H1 (cell line): Measurements from ENCODE around the gene TTPAL.

Experiments
- BRCA1 ChIP-seq: IDR thresholded peaks from 2 replicates; pipeline ENCODE4 v1.6.1; 2012; ENCODE audit warnings: low read depth, low read length, improper control_type of control experiment
- CHD1 ChIP-seq: IDR thresholded peaks from 2 replicates; pipeline ENCODE4 v1.6.1; 2012; ENCODE audit warnings: low read depth, low read length, improper control_type of control experiment
- CTCF ChIP-seq, 3 experiments: IDR thresholded peaks; 1 replicate in 2 of 3; 2 replicates in 1 of 3; pipeline versions ENCODE4 v1.5.1 to v1.6.1; 2011; ENCODE audit warnings: low read length in 3 of 3, mild to moderate bottlenecking in 3 of 3, inconsistent platforms in 2 of 3, low read depth in 1 of 3, moderate library complexity in 1 of 3; ENCODE audit not compliant: insufficient read depth in 1 of 3; ENCODE audit errors: control extremely low read depth in 1 of 3
- E2F6 ChIP-seq: IDR thresholded peaks from 2 replicates; pipeline ENCODE4 v1.6.1; 2012; ENCODE audit warnings: inconsistent platforms
- EGR1 ChIP-seq: IDR thresholded peaks from 2 replicates; pipeline ENCODE4 v1.6.1; 2011; ENCODE audit warnings: low read depth, low read length, borderline replicate concordance
- EZH2 ChIP-seq: fragments of 200-600 bp; sonication (generic); IDR thresholded peaks from 2 replicates; pipeline ENCODE4 v1.7.1; 2012; ENCODE audit warnings: low read depth, mild to moderate bottlenecking, moderate library complexity, low read length, inconsistent platforms; ENCODE audit not compliant: severe bottlenecking
- FOSL1 ChIP-seq: IDR thresholded peaks from 2 replicates; pipeline ENCODE4 v1.6.1; 2011; ENCODE audit warnings: mild to moderate bottlenecking, low read depth, low read length, moderate library complexity; ENCODE audit not compliant: insufficient read depth
- GABPA ChIP-seq: IDR thresholded peaks from 2 replicates; pipeline ENCODE4 v1.6.1; 2011; ENCODE audit warnings: mild to moderate bottlenecking, low read length, moderate library complexity, borderline replicate concordance; ENCODE audit not compliant: insufficient read depth
- HDAC2 ChIP-seq, 2 experiments: fragments of 300-600 bp in 1 of 2; sonication (generic) in 1 of 2; IDR thresholded peaks; 2 replicates each; pipeline ENCODE4 v1.6.1; 2011 to 2012; ENCODE audit warnings: low read depth in 2 of 2, low read length in 2 of 2, mild to moderate bottlenecking in 2 of 2, moderate library complexity in 2 of 2, borderline replicate concordance in 1 of 2, inconsistent platforms in 1 of 2
- POLR2A ChIP-seq, 2 experiments: IDR thresholded peaks; 1 replicate in 1 of 2; 2 replicates in 1 of 2; pipeline ENCODE4 v1.6.1; 2011; ENCODE audit warnings: low read depth in 2 of 2, low read length in 2 of 2, mild to moderate bottlenecking in 2 of 2; ENCODE audit errors: control extremely low read depth in 1 of 2
- RFX5 ChIP-seq: IDR thresholded peaks from 2 replicates; pipeline ENCODE4 v1.6.1; 2011; ENCODE audit warnings: low read depth, low read length, improper control_type of control experiment, borderline replicate concordance

- TF ChIP-seq POLR2A (IDR thresholded peaks at IDR 0.05; ENCODE audit: control extremely low read depth in 1 of 2, low read depth in 2 of 2, low read length in 2 of 2) (no peak), CTCF (IDR thresholded peaks at IDR 0.05; ENCODE audit: control extremely low read depth in 1 of 3, insufficient read depth in 1 of 3, low read depth in 1 of 3, low read length in 3 of 3) (no peak), CHD1 (no peak), E2F6 (no peak), HDAC2 (IDR thresholded peaks at IDR 0.05; ENCODE audit: borderline replicate concordance in 1 of 2, low read depth in 2 of 2, low read length in 2 of 2) (no peak), EZH2 (no peak), FOSL1 (no peak), GABPA (no peak), RFX5 (no peak), BRCA1 (no peak), EGR1 (no peak)
Observed at GRCh38 chr20:44470327-44470726, 5.3 kb upstream of the TTPAL start.
